OCI-LY3 (cell line): ENCODE measurements around the gene FITM1.

Experiments
- H2AFZ ChIP-seq: fragments of 200-600, 300-600 bp; shearing (Covaris generic); 2 replicates; pipeline ENCODE4 v1.6.0; 2014; ENCODE audit warnings: antibody characterized with exemption, low read depth, low read length
- H3K27ac ChIP-seq: fragments of 200-600, 300-600 bp; sonication (generic); 2 replicates; pipeline ENCODE4 v1.5.1; 2014; ENCODE audit warnings: mild to moderate bottlenecking, low read length, moderate library complexity, mixed read lengths
- H3K27me3 ChIP-seq: fragments of 200-600, 300-600 bp; sonication (generic); 2 replicates; pipeline ENCODE4 v1.6.1; 2014; ENCODE audit warnings: low read depth, low read length, mixed read lengths
- H3K36me3 ChIP-seq: fragments of 200-600, 300-600 bp; sonication (generic); replicated peaks from 2 replicates; pipeline ENCODE3; 2014; ENCODE audit warnings: low read depth, low read length, mixed read lengths
- H3K4me1 ChIP-seq: fragments of 300-600, 200-600 bp; sonication (generic); 2 replicates; pipeline ENCODE4 v1.6.1; 2014; ENCODE audit warnings: low read length, mixed read lengths
- H3K4me2 ChIP-seq: fragments of 200-600, 300-600 bp; sonication (generic); 2 replicates; pipeline ENCODE4 v1.6.1; 2014; ENCODE audit warnings: low read length, mixed read lengths
- H3K4me3 ChIP-seq: fragments of 300-600, 200-600 bp; sonication (generic); 2 replicates; pipeline ENCODE4 v1.5.1; 2014; ENCODE audit warnings: antibody characterized with exemption, mild to moderate bottlenecking, low read length, moderate library complexity
- H3K79me2 ChIP-seq: fragments of 300-600, 200-600 bp; shearing (Covaris generic); 2 replicates; pipeline ENCODE4 v1.6.1; 2014; ENCODE audit warnings: mild to moderate bottlenecking, low read length, mixed read lengths
- H3K9ac ChIP-seq: fragments of 300-600, 200-600 bp; shearing (Covaris generic); 2 replicates; pipeline ENCODE4 v1.6.0; 2014; ENCODE audit warnings: mild to moderate bottlenecking, low read length, moderate library complexity
- H3K9me3 ChIP-seq: fragments of 200-600, 300-600 bp; shearing (Covaris generic); 2 replicates; pipeline ENCODE4 v1.6.1; 2014; ENCODE audit warnings: low read length, mixed read lengths; ENCODE audit not compliant: insufficient read depth
- H4K20me1 ChIP-seq: fragments of 200-600, 300-600 bp; sonication (generic); 2 replicates; pipeline ENCODE4 v1.6.1; 2016; ENCODE audit warnings: low read length, mixed read lengths; ENCODE audit not compliant: insufficient read depth
- EZH2phosphoT487 ChIP-seq: fragments of 200-600 bp; shearing (Covaris generic); IDR thresholded peaks from 2 replicates; pipeline ENCODE4 v1.6.1; 2018; ENCODE audit warnings: antibody characterized with exemption, mixed run types, low read depth
- TF ChIP-seq, protein P1 (sequence below): fragments of 200-600, 300-600 bp; sonication (generic); IDR thresholded peaks from 2 replicates; pipeline ENCODE4 v1.5.1; 2014; ENCODE audit warnings: antibody characterized with exemption, low read length, low read depth

FITM1 gene

DNA sequence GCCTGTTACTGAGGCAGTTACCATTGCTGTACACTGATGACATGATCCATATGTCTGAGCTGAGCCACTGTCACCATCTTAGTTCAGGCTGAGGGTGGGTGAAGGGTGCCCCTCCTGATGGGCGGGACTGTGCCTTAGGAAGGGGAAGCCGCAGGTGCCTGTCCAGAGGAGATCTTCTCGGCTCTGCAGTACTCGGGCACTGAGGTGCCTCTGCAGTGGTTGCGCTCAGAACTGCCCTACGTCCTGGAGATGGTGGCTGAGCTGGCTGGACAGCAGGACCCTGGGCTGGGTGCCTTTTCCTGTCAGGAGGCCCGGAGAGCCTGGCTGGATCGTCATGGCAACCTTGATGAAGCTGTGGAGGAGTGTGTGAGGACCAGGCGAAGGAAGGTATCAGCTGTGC lies 20.5 kb downstream of the FITM1 start:
- Histone ChIP-seq H3K9me3 (no peaks in the 10 kb centered on the region), H3K9ac (no peak overlapping the region), H2AFZ (no peak overlapping the region), H4K20me1 (0 out of 2 replicates have a peak, but pooled peaks cover 2% of the 10 kb centered on the region), H3K4me2 (no peak overlapping the region), H3K27ac (no peak overlapping the region), H3K79me2 (peaks cover 25% of the 10 kb centered on the region), H3K27me3 (no peaks in the 10 kb centered on the region), H3K36me3 (peaks cover 46% of the 10 kb centered on the region), H3K4me1 (peaks cover 7% of the 10 kb centered on the region), H3K4me3 (no peak overlapping the region)
- TF ChIP-seq, protein P1, sequence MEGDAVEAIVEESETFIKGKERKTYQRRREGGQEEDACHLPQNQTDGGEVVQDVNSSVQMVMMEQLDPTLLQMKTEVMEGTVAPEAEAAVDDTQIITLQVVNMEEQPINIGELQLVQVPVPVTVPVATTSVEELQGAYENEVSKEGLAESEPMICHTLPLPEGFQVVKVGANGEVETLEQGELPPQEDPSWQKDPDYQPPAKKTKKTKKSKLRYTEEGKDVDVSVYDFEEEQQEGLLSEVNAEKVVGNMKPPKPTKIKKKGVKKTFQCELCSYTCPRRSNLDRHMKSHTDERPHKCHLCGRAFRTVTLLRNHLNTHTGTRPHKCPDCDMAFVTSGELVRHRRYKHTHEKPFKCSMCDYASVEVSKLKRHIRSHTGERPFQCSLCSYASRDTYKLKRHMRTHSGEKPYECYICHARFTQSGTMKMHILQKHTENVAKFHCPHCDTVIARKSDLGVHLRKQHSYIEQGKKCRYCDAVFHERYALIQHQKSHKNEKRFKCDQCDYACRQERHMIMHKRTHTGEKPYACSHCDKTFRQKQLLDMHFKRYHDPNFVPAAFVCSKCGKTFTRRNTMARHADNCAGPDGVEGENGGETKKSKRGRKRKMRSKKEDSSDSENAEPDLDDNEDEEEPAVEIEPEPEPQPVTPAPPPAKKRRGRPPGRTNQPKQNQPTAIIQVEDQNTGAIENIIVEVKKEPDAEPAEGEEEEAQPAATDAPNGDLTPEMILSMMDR: no peak
- TF ChIP-seq EZH2phosphoT487: no peak

DNA sequence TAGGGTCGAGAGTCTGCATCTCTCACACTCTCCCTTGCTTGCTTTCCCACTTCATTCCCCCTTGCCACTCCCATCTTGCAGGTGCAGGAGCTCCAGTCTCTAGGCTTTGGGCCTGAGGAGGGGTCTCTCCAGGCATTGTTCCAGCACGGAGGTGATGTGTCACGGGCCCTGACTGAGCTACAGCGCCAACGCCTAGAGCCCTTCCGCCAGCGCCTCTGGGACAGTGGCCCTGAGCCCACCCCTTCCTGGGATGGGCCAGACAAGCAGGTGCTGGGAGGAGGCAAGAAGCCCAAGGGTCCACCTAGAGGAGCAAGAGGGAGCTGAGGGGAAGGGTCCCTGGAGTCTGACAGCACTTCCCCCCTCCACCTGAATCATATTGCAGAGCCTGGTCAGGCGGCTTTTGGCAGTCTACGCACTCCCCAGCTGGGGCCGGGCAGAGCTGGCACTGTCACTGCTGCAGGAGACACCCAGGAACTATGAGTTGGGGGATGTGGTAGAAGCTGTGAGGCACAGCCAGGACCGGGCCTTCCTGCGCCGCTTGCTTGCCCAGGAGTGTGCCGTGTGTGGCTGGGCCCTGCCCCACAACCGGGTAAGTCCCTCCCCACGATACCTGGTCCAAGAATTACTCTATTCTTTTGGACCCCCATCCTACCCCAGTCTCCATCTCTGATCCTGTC lies 21.1 kb downstream of the FITM1 start:
- peaks cover 7% of the 10 kb centered on the region for H3K4me1 ChIP-seq
- H3K36me3 ChIP-seq: peaks cover 46% of the 10 kb centered on the region
- no peak overlapping the region for H3K27ac ChIP-seq
- no peaks in the 10 kb centered on the region for H3K9me3 ChIP-seq
- H4K20me1 ChIP-seq: 0 out of 2 replicates have a peak, but pooled peaks cover 2% of the 10 kb centered on the region
- no peak overlapping the region for H3K4me2 ChIP-seq
- H2AFZ ChIP-seq: no peak overlapping the region
- peaks cover 22% of the 10 kb centered on the region for H3K79me2 ChIP-seq
- H3K9ac ChIP-seq: no peak overlapping the region
- no peaks in the 10 kb centered on the region for H3K27me3 ChIP-seq
- TF ChIP-seq EZH2phosphoT487: no peak
- TF ChIP-seq, protein P1: no peak
- no peak overlapping the region for H3K4me3 ChIP-seq

DNA sequence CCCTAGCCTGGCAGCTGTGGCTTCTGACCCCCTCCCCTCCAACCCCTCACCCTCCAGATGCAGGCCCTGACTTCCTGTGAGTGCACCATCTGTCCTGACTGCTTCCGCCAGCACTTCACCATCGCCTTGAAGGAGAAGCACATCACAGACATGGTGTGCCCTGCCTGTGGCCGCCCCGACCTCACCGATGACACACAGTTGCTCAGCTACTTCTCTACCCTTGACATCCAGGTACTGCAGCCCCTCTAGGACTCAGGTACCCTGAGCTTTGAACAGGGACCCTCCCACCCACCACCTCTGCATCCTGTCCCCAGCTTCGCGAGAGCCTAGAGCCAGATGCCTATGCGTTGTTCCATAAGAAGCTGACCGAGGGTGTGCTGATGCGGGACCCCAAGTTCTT lies 24.6 kb downstream of the FITM1 start:
- no peak overlapping the region for H3K4me2 ChIP-seq
- H2AFZ ChIP-seq: no peak overlapping the region
- H3K79me2 ChIP-seq: no peaks in the 10 kb centered on the region
- no peaks in the 10 kb centered on the region for H4K20me1 ChIP-seq
- no peak for TF ChIP-seq EZH2phosphoT487
- TF ChIP-seq, protein P1: no peak
- H3K36me3 ChIP-seq: peaks cover 54% of the 10 kb centered on the region
- 0 out of 2 replicates have a peak, but pooled peaks cover under 1% of the 10 kb centered on the region for H3K4me1 ChIP-seq
- H3K27ac ChIP-seq: no peak overlapping the region
- no peaks in the 10 kb centered on the region for H3K9me3 ChIP-seq
- H3K27me3 ChIP-seq: no peaks in the 10 kb centered on the region
- H3K9ac ChIP-seq: no peak overlapping the region
- H3K4me3 ChIP-seq: no peak overlapping the region

DNA sequence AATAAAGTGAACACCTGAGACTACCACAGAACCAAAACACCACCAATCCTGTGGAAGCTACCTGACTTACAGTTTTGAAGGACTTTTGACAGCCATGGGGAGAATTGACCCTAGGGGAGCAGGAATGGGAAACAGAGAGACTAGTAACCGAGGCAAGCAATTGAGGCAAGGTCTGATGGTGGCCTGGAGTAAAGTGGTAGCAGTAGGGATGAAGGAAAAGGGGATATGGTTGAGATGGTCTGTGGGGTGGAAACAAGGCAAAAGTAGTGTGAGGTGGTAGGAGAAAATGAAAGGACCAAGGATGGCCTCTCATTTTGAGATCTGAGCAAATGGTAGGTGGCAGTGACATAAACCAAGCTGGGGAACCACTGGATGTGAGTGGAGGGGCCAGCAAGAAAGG lies 26.4 kb downstream of the FITM1 start:
- peaks cover 7% of the 10 kb centered on the region for H3K79me2 ChIP-seq
- H3K27me3 ChIP-seq: no peaks in the 10 kb centered on the region
- no peaks in the 10 kb centered on the region for H3K9me3 ChIP-seq
- peaks cover 37% of the 10 kb centered on the region for H3K36me3 ChIP-seq
- H3K4me1 ChIP-seq: peaks cover 10% of the 10 kb centered on the region
- H3K4me3 ChIP-seq: no peak overlapping the region
- TF ChIP-seq, protein P1: no peak
- no peak for TF ChIP-seq EZH2phosphoT487
- no peak overlapping the region for H3K4me2 ChIP-seq
- no peak overlapping the region for H2AFZ ChIP-seq
- no peak overlapping the region for H3K27ac ChIP-seq
- no peak overlapping the region for H3K9ac ChIP-seq
- no peaks in the 10 kb centered on the region for H4K20me1 ChIP-seq
